HepG2 (cell line): ENCODE measurements around the gene AMER2. TPM values are rescaled to one million over a fixed set of nuclear protein-coding genes. Genes with fewer than 3 reads are reported as not detected.

Experiments
- ATAC-seq: fragments of 200-7000 bp; cut with Tn5 transposase; 3 replicates; pipeline ENCODE4 v1.9.1; 2020; ENCODE audit warnings: mild to moderate bottlenecking, moderate library complexity
- Bru-seq: library from RNA; stranded (reverse); fragments of 400-500 nt; gene quantifications from one replicate; lab custom pipeline; 2021; lab: Mats Ljungman, UMichigan
- BruChase-seq, 2 experiments: library from RNA; stranded (reverse); fragments of 400-500 nt; gene quantifications; one replicate each; lab custom pipeline; 2021; lab: Mats Ljungman, UMichigan
- BruUV-seq: library from RNA; stranded (reverse); fragments of 400-500 nt; replicated peaks from 2 replicates; lab custom pipeline; 2021; lab: Mats Ljungman, UMichigan
- CTCF ChIA-PET: fragments of 300-600 bp; formaldehyde crosslinking; extraction: SDS; loops from one replicate; lab custom pipeline; 2021; ENCODE audit warnings: low total read pairs, inconsistent platforms, low intra/inter-chr PET ratio; lab: Yijun Ruan, JAX
- POLR2A ChIA-PET: fragments of 350-600 bp; sonication (Branson Sonifier 250); formaldehyde crosslinking; loops from one replicate; lab custom pipeline; 2020; ENCODE audit warnings: antibody characterized with exemption, inconsistent platforms; lab: Yijun Ruan, JAX
- DNase-seq: peaks from one replicate; pipeline ENCODE4 v3.0.0-alpha.2; 2015; ENCODE audit warnings: low spot score
- FAIRE-seq: peaks from 3 replicates; lab custom pipeline; 2011; peaks lifted over from hg19 to GRCh38; lab: Jason Lieb, UNC
- H2AFZ ChIP-seq: one replicate; pipeline ENCODE4 v1.6.1; 2011; ENCODE audit warnings: low read length, inconsistent platforms
- H3K27ac ChIP-seq: fragments of 300-600 bp; 3 replicates; pipeline ENCODE4 v1.8.0; 2011; ENCODE audit warnings: mixed run types, mild to moderate bottlenecking, mixed read lengths, low read length, inconsistent platforms; ENCODE audit not compliant: insufficient read depth; ENCODE audit errors: extremely low read length
- H3K27me3 ChIP-seq, 2 experiments: fragments of 200-600 bp in 1 of 2; 2 replicates in 1 of 2; 3 replicates in 1 of 2; pipeline versions ENCODE4 v1.6.0 to v1.8.0; 2011; ENCODE audit warnings: low read length in 2 of 2, mild to moderate bottlenecking in 2 of 2, moderate library complexity in 2 of 2, inconsistent platforms in 1 of 2; ENCODE audit not compliant: insufficient read depth in 2 of 2, control insufficient read depth in 1 of 2
- H3K36me3 ChIP-seq, 2 experiments: fragments of 200-600 bp in 1 of 2; replicated peaks in 1 of 2; 2 replicates in 1 of 2; 3 replicates in 1 of 2; pipeline versions ENCODE4 v1.5.1 to v1.8.0; 2011; ENCODE audit warnings: low read length in 2 of 2, inconsistent platforms in 1 of 2; ENCODE audit not compliant: insufficient read depth in 2 of 2, control insufficient read depth in 1 of 2
- H3K4me1 ChIP-seq: 2 replicates; pipeline ENCODE4 v1.5.1; 2012; ENCODE audit warnings: low read length, inconsistent platforms; ENCODE audit not compliant: insufficient read depth
- H3K4me2 ChIP-seq: 2 replicates; pipeline ENCODE4 v1.6.0; 2011; ENCODE audit warnings: low read depth, low read length, inconsistent platforms
- H3K4me3 ChIP-seq, 3 experiments: fragments of 200-600 bp in 1 of 3; sonication (generic), shearing (Covaris generic) in 1 of 3; replicated peaks in 1 of 3; 2 replicates each; pipeline ENCODE4 v1.5.1; 2011 to 2016; ENCODE audit warnings: low read length in 3 of 3, inconsistent platforms in 2 of 3, low read depth in 2 of 3, mild to moderate bottlenecking in 2 of 3, control low read depth in 1 of 3, mixed read lengths in 1 of 3; ENCODE audit not compliant: insufficient read depth in 1 of 3
- H3K79me2 ChIP-seq: one replicate; pipeline ENCODE4 v1.6.1; 2011; ENCODE audit warnings: low read length, inconsistent platforms; ENCODE audit not compliant: insufficient read depth
- H3K9ac ChIP-seq: 2 replicates; pipeline ENCODE4 v1.6.0; 2011; ENCODE audit warnings: mild to moderate bottlenecking, low read depth, low read length, inconsistent platforms; ENCODE audit not compliant: insufficient read depth
- H3K9me3 ChIP-seq: 2 replicates; pipeline ENCODE4 v1.5.1; 2012; ENCODE audit warnings: mild to moderate bottlenecking, low read length
- H4K20me1 ChIP-seq: 2 replicates; pipeline ENCODE4 v1.6.0; 2011; ENCODE audit warnings: inconsistent platforms, mild to moderate bottlenecking, low read length, moderate library complexity; ENCODE audit not compliant: insufficient read depth
- NR2F6 ChIP-seq, 2 experiments: IDR thresholded peaks; 2 replicates each; pipeline ENCODE4 v1.6.1; 2016; ENCODE audit warnings: antibody characterized with exemption in 1 of 2, mild to moderate bottlenecking in 1 of 2
- THAP9 ChIP-seq: sonication (generic); formaldehyde crosslinking; IDR thresholded peaks from 2 replicates; pipeline ENCODE4; 2020; ENCODE audit warnings: missing genetic modification reagents, mild to moderate bottlenecking, borderline replicate concordance
- WGBS: methylation state at CpG from one replicate; pipeline ENCODE4 v1.1.6; 2017; ENCODE audit warnings: low lambda C conversion rate; 5-methylcytosine and 5-hydroxymethylcytosine counted together
- in situ Hi-C: cut with HindIII; loops from 2 replicates; pipeline ENCODE4 v1.10.0; 2017; ENCODE audit warnings: low pct_unique_long_range_greater_than_20kb; ENCODE audit not compliant: extremely low pct_ligation_motif_present
- intact Hi-C: fragments of 100-400 bp; cut with micrococcal nuclease; formaldehyde crosslinking; loops from one replicate; pipeline ENCODE4 v1.10.0; 2022; ENCODE audit not compliant: unreplicated experiment
- long read RNA-seq, 2 experiments: library from RNA in 1 of 2; library from polyadenylated mRNA in 1 of 2; stranded (forward) in 1 of 2; unstranded in 1 of 2; transcript quantifications; one replicate each; pipeline ENCODE4 v2.0.0, GENCODE V29; 2019 to 2022
- polyA minus RNA-seq, 3 experiments: library from RNA; depleted of rRNA, polyadenylated mRNA; stranded (reverse); fragments of >200 nt; gene quantifications; 2 replicates each; pipeline ENCODE4 v1.2.3, GENCODE V29; 2011; ENCODE audit warnings: low replicate concordance in 1 of 3
- polyA plus RNA-seq, 8 experiments: library from polyadenylated mRNA; depleted of rRNA in 3 of 8; stranded (reverse) in 7 of 8; unstranded in 1 of 8; fragments of >200 nt; fragmentation: Illumina TruSeq in 4 of 8; extraction: Trizol in 4 of 8; gene quantifications; 2 replicates each; pipeline versions ENCODE4 v1.2.1 to v1.2.3, GENCODE V29; 2011 to 2016; ENCODE audit warnings: low read depth in 4 of 8, missing spikeins in 1 of 8, mixed read lengths in 1 of 8; ENCODE audit not compliant: insufficient read depth in 1 of 8
- total RNA-seq, 5 experiments: library from RNA; depleted of rRNA; stranded (reverse); fragments of >200 nt; fragmentation: Illumina TruSeq; extraction: Trizol; gene quantifications; 2 replicates each; pipeline ENCODE4 v1.2.3, GENCODE V29; 2016; ENCODE audit warnings: low read depth in 1 of 5

The AMER2 gene
- not detected in 2 replicates for total RNA-seq (2016; rRNA removed; fragmentation: Illumina TruSeq; extraction: Trizol)
- total RNA-seq (2016; cell fraction: cytosol; rRNA removed; fragmentation: Illumina TruSeq; extraction: Trizol; ENCODE audit: low read depth) = not detected in 2 replicates
- not detected in 2 replicates for total RNA-seq (2016; cell fraction: insoluble cytoplasmic fraction; rRNA removed; fragmentation: Illumina TruSeq; extraction: Trizol)
- total RNA-seq (2016; cell fraction: membrane; rRNA removed; fragmentation: Illumina TruSeq; extraction: Trizol) = not detected in 2 replicates
- not detected in 2 replicates for total RNA-seq (2016; cell fraction: nucleus; rRNA removed; fragmentation: Illumina TruSeq; extraction: Trizol)
- not detected in 2 replicates for polyA plus RNA-seq (2011; rRNA removed)
- polyA plus RNA-seq (2011; cell fraction: cytosol; rRNA removed) = not detected in 2 replicates
- polyA plus RNA-seq (2011; cell fraction: nucleus; rRNA removed) = not detected in 2 replicates
- polyA plus RNA-seq (2012) = not detected in 2 replicates
- not detected in 2 replicates for polyA plus RNA-seq (2016; cell fraction: cytosol; fragmentation: Illumina TruSeq; extraction: Trizol; ENCODE audit: low read depth)
- polyA plus RNA-seq (2016; cell fraction: insoluble cytoplasmic fraction; fragmentation: Illumina TruSeq; extraction: Trizol; ENCODE audit: low read depth) = not detected in 2 replicates
- not detected in 2 replicates for polyA plus RNA-seq (2016; cell fraction: membrane; fragmentation: Illumina TruSeq; extraction: Trizol; ENCODE audit: low read depth)
- polyA plus RNA-seq (2016; cell fraction: nucleus; fragmentation: Illumina TruSeq; extraction: Trizol; ENCODE audit: insufficient read depth, low read depth) = not detected in 2 replicates
- not detected in 2 replicates for polyA minus RNA-seq (2011; rRNA and poly(A)+ RNA removed; ENCODE audit: low replicate concordance)
- not detected in 2 replicates for polyA minus RNA-seq (2011; cell fraction: cytosol; rRNA and poly(A)+ RNA removed)
- polyA minus RNA-seq (2011; cell fraction: nucleus; rRNA and poly(A)+ RNA removed) = not detected in 2 replicates
- not detected for Bru-seq, nascent RNA
- BruChase-seq, experiment 1, labeled RNA remaining after a 6-hour chase = not detected
- BruChase-seq, experiment 2, labeled RNA remaining after a 2-hour chase = not detected
- long read RNA-seq, experiment 1 = 0 reads
- long read RNA-seq, experiment 2 = 0 reads

DNA sequence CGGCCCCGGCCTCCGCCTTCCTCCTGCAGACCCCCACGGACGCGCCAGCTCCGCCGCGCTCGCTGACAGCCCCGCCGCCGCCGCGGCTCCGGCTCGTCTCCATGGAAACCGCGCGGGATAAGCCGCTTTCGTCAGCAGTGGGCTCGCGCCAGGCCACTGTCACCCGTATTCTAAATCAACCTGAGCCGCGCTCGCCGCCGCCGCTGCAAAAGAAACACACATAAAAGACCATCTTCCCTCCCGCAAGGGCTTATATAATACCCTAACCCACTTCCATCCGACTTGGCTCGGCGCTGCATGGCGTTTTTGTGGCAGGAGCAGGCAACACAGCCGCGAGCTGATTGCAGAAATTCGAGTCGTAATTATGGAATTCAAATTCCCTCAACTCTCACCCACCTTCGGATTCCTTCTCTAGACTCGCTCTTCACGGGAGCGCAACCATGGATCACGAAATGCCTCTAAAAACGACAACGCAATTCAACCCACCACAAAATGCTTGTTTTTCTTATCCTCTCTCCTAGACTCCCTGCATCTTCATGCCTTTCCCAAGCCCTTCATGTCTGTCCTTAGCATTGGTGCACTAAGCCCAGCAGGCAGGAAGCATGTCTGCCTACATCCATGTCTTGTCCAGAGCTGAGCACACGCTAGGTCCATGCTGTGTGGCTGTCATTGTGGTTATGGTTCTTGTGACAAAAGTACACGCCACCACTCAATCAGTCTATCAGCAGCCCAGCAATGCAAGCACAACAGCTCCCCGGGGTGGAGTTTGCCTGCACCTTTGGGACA, at the start of gene AMER2:
Gene AMER2, minus strand, starts transcription at position 772 of the 786 bp plus-strand sequence. Its CDS starts 669 bp downstream, at position 103.
- H2AFZ ChIP-seq = no peak within 1 kb of the TSS
- DNase-seq = no peak
- H3K9me3 ChIP-seq = no peaks in the 10 kb centered on the region
- no peak within 1 kb of the TSS for H3K4me2 ChIP-seq
- in situ Hi-C loops (no loop called here), intact Hi-C loops (no loop called here)
- ChIA-PET CTCF (no interaction called here), POLR2A (no interaction called here)
- BruUV-seq = no TSS peak
- H3K9ac ChIP-seq = no peak within 1 kb of the TSS
- TF ChIP-seq NR2F6 (IDR thresholded peaks at IDR 0.05) (no peak), NR2F6 (CRISPR knock-in tag; IDR thresholded peaks at IDR 0.05) (no peak), THAP9 (CRISPR knock-in tag) (no peak)
- H3K79me2 ChIP-seq = no peaks in the 10 kb centered on the region
- H3K4me3 ChIP-seq = no peak within 1 kb of the TSS
- 58% methylated on average over 49 of the region's 50 CpGs for WGBS
- H3K27ac ChIP-seq = no peak within 1 kb of the TSS
- peaks cover 2 to 5% of the 10 kb centered on the region in 2 experiments; a peak in 3 of 5 replicates for H3K27me3 ChIP-seq
- H3K4me1 ChIP-seq = no peaks in the 10 kb centered on the region
- no peaks in the 10 kb centered on the region for H3K36me3 ChIP-seq
- H4K20me1 ChIP-seq = no peaks in the 10 kb centered on the region
- no peak for FAIRE-seq
- ATAC-seq = no peak
